ENCODE measurements around the gene KAT8.

The KAT8 gene

GRCh38 chr16:31081428-31082351 is 35.8 kb upstream of the KAT8 start (continued):
- no peak for TF ChIP-seq TSHZ2 (CRISPR knock-in tag; IDR thresholded peaks at IDR 0.05)

DNA sequence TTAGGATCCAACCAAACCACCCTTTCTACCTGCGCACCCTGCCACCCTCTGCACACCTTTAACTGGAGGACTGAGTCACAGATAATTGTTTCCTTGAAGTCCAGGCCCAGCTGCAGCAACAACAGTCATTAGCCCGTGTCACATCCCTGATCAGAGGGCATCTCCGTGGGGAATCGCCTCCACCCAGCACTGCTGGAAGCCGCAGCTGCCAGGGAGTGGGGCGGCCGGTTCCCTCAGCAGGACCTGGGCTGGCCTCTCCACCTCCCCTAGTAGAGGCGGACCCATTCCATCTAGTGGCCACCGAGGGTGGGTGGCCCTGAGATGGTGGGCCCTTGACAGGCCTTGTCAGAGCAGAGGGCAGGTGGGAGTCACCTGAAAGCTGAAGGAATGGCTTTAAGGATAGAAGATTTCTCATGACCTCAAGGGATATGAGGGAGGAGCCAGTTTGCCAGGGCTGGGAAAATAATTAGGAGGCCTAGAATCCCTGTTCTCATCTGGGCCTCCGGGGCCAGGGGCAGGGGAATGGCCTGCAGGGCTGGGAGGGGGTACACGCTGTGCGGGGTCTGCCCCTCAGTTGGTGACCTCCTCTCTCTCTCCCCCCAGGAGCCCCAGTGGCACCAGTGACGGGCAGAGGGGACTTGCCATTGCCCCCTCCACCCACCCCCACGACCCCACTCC is 35.0 kb upstream of the KAT8 start:
- no peak for ATAC-seq
- TF ChIP-seq GLIS3 (CRISPR knock-in tag; IDR thresholded peaks at IDR 0.05) (no peak), RARB (CRISPR knock-in tag; IDR thresholded peaks at IDR 0.05) (no peak), ZC3H10 (CRISPR knock-in tag; IDR thresholded peaks at IDR 0.05) (no peak), TCF4 (CRISPR knock-in tag; IDR thresholded peaks at IDR 0.05; ENCODE audit: borderline replicate concordance) (no peak), ZNF8 (CRISPR knock-in tag; IDR thresholded peaks at IDR 0.05) (no peak), ZNF565 (CRISPR knock-in tag; conservative IDR thresholded peaks at IDR 0.05; ENCODE audit: low read depth) (no peak)

DNA sequence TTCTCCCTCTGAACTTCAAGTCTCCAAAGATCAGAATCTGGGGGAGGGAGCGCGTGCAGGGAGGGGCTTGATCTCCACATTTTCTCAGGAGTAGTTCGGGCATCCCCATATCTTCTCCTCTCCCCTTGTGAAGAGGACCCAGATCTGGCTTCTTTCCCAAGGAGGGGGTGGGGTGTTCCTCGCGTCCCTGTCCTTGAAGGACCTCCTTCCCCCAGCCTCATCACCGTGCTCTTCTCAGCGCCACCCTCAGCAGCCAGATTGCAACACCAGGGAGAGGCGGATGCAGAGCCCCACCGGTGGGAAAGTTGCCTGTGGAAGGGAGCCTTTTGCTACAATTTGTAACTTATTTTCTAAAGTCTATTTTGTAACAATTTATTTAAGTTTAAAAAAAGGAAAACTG is 34.4 kb upstream of the KAT8 start:
- no peak for ATAC-seq

More for the DNA sequence above, 34.4 kb upstream of the KAT8 start:
- TF ChIP-seq TSHZ2 (CRISPR knock-in tag; IDR thresholded peaks at IDR 0.05) = no peak
- TF ChIP-seq PPARA (CRISPR knock-in tag; IDR thresholded peaks at IDR 0.05; ENCODE audit: borderline replicate concordance) = no peak
- no peak for TF ChIP-seq ZNF8 (CRISPR knock-in tag; IDR thresholded peaks at IDR 0.05)
- no peak for TF ChIP-seq OSR1 (CRISPR knock-in tag; IDR thresholded peaks at IDR 0.05)
- no peak for TF ChIP-seq CSRNP3 (CRISPR knock-in tag; IDR thresholded peaks at IDR 0.05)
- no peak for TF ChIP-seq ZNF70 (CRISPR knock-in tag; IDR thresholded peaks at IDR 0.05)
- TF ChIP-seq SNAI2 (CRISPR knock-in tag; IDR thresholded peaks at IDR 0.05) = no peak
- TF ChIP-seq POU6F1 (CRISPR knock-in tag; IDR thresholded peaks at IDR 0.05; ENCODE audit: borderline replicate concordance, low read depth) = no peak
- TF ChIP-seq, protein P1, sequence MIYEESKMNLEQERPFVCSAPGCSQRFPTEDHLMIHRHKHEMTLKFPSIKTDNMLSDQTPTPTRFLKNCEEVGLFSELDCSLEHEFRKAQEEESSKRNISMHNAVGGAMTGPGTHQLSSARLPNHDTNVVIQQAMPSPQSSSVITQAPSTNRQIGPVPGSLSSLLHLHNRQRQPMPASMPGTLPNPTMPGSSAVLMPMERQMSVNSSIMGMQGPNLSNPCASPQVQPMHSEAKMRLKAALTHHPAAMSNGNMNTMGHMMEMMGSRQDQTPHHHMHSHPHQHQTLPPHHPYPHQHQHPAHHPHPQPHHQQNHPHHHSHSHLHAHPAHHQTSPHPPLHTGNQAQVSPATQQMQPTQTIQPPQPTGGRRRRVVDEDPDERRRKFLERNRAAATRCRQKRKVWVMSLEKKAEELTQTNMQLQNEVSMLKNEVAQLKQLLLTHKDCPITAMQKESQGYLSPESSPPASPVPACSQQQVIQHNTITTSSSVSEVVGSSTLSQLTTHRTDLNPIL (CRISPR knock-in tag; IDR thresholded peaks at IDR 0.05; ENCODE audit: low read depth) = no peak
- TF ChIP-seq TCF4 (CRISPR knock-in tag; IDR thresholded peaks at IDR 0.05; ENCODE audit: borderline replicate concordance) = no peak
- TF ChIP-seq ISL1 (CRISPR knock-in tag; IDR thresholded peaks at IDR 0.05) = no peak
